Panc1 (cell line): ENCODE results near the gene EPDR1.

Experiments used
- CTCF ChIP-seq: fragments of 450-650 bp; IDR thresholded peaks from 2 replicates; pipeline ENCODE4 v1.5.1; 2017; ENCODE audit warnings: mild to moderate bottlenecking
- POLR2AphosphoS5 ChIP-seq: IDR thresholded peaks from 2 replicates; pipeline ENCODE4 v1.6.1; 2012; ENCODE audit warnings: mild to moderate bottlenecking, low read depth, low read length, moderate library complexity
- REST ChIP-seq, 2 experiments: IDR thresholded peaks; 2 replicates each; pipeline ENCODE4 v1.6.1; 2011 to 2012; ENCODE audit warnings: low read depth in 2 of 2, control low read depth in 1 of 2, low read length in 1 of 2, mild to moderate bottlenecking in 1 of 2, moderate library complexity in 1 of 2; ENCODE audit not compliant: insufficient read depth in 1 of 2
- SIN3A ChIP-seq: IDR thresholded peaks from 2 replicates; pipeline ENCODE4 v1.6.1; 2012; ENCODE audit warnings: low read depth, mild to moderate bottlenecking, low read length, moderate library complexity, borderline replicate concordance; ENCODE audit not compliant: insufficient read depth
- TCF7L2 ChIP-seq: IDR thresholded peaks from 2 replicates; pipeline ENCODE4 v1.6.1; 2011; ENCODE audit warnings: mild to moderate bottlenecking, low read depth, low read length, inconsistent platforms

DNA sequence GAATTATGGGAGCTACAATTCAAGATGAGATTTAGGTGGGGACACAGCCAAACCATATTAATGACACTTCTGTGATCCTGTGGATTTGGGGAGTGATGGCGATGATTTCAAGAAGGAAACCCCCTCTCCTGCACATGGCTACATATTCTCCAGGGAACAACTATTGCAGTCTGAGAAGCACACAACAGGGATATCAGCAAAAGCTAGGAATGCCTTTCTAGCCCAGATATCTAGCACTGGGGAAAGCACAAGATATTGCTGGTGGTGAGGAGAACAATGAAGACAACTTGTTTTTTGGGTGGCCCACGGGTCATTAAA, 24.3 kb downstream of the EPDR1 start:
- TF ChIP-seq CTCF (no peak), REST (IDR thresholded peaks at IDR 0.05; ENCODE audit: insufficient read depth in 1 of 2, low read depth in 2 of 2, low read length in 1 of 2) (no peak), POLR2AphosphoS5 (no peak), TCF7L2 (no peak), SIN3A (no peak)
